ENCODE data around the gene NFAM1. TPM values are rescaled to one million over a fixed set of nuclear protein-coding genes. Genes with fewer than 3 reads are reported as not detected.

The NFAM1 gene
- polyA plus RNA-seq, 1 of the 3 experiments (the other 2 are of a cell fraction) = 0.02 TPM

DNA sequence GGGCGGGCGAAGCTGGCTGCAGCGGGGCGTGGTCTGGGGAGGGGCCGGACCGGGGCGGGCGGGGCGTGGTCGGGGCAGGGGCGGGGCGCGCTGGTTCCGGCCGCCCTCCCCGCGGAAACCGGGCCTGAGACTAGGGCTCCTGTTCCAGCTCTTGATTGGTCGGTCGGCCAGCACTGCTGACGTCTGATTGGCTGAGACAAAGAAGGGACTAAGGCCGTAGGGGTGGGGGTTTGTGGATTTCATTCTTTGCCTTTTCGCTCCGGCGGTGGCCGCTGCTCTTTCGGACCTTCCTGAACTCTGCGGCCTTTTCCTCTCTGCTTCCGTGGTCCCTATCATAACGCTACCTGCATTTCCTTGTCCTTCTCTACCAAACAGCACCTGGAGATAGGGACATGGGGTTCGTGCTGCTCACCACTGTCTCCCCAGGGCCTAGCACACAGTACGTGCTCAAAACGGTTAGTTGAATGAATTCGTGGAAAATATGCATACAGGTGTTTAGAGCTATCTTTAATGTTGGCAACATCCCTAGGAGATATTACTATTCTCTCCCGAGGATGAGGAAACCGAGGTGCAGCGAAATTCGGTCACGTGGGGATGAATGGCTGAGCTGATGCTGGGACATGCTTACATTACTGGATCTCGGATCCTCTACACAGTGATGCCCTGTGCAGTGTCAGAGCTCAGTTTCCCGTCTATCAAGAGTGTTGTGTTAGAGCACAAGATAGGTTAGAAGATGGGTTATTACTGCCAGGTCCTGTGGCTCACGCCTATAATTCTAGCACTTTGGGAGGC lies 62.8 kb downstream of the NFAM1 start:
- POLR2A ChIA-PET = interaction anchor here (1.4 kb wide), 1 partner anchor 74 kb away, joined by 4 read pairs; no protein-coding TSS in a partner anchor

More for the DNA sequence above, 62.8 kb downstream of the NFAM1 start:
- Histone ChIP-seq H3K4me3 (ENCODE audit: low read depth in 2 of 2, low read length in 1 of 2) (peak overlapping the region; percentile 51 to 55), H3K9me3 (no peaks in the 10 kb centered on the region), H3K27ac (ENCODE audit: low read depth in 2 of 2, low read length in 1 of 2) (peak overlapping the region in 1 of 2 experiments; percentile 73; a peak in 2 of 4 replicates), H3K4me1 (ENCODE audit: control insufficient read depth in 1 of 2, insufficient read depth in 2 of 2, low read depth in 1 of 2, low read length in 1 of 2) (peaks cover 0 to 44% of the 10 kb centered on the region in 2 experiments; a peak in 2 of 4 replicates), H3K9me2 (no peaks in the 10 kb centered on the region), H3K27me3 (ENCODE audit: insufficient read depth) (no peaks in the 10 kb centered on the region), H3K36me3 (replicated peaks in 1 of 2; ENCODE audit: control insufficient read depth in 1 of 2, insufficient read depth in 2 of 2, low read length in 1 of 2) (no peaks in the 10 kb centered on the region), H3K4me2 (peak overlapping the region; percentile 78), H3F3A (replicated peaks; ENCODE audit: insufficient read depth) (no peaks in the 10 kb centered on the region), H3K9ac (0 out of 2 replicates have a peak overlapping the region, but pooled peaks have one; percentile 14), H4K20me1 (ENCODE audit: insufficient read depth) (no peaks in the 10 kb centered on the region), H3K79me2 (ENCODE audit: insufficient read depth) (no peaks in the 10 kb centered on the region), H2AFZ (ENCODE audit: low read depth) (peak overlapping the region; percentile 90; the same call in 1 of the 2 replicates)
- CTCF ChIA-PET = interaction anchor here (0.9 to 2.4 kb wide), 4 partner anchors 69 to 199 kb away, joined by 3 to 7 read pairs (median 4); no protein-coding TSS in a partner anchor
- TF ChIP-seq RXRA (IDR thresholded peaks at IDR 0.05; ENCODE audit: borderline replicate concordance, low read depth) (no peak), POLR2AphosphoS5 (IDR thresholded peaks at IDR 0.05; ENCODE audit: low read depth, low read length) (peak; percentile 50; the same call in 1 of the 2 replicates), MAX (IDR thresholded peaks at IDR 0.05; ENCODE audit: low read depth) (no peak), USF1 (IDR thresholded peaks at IDR 0.05; ENCODE audit: borderline replicate concordance, low read depth) (no peak), RFX5 (IDR thresholded peaks at IDR 0.05; ENCODE audit: low read length) (peak; percentile 65; the same call in 1 of the 2 replicates), FOSL2 (IDR thresholded peaks at IDR 0.05; ENCODE audit: borderline replicate concordance, low read depth) (no peak), TEAD4 (IDR thresholded peaks at IDR 0.05; ENCODE audit: borderline replicate concordance, insufficient read depth) (no peak), MXI1 (IDR thresholded peaks at IDR 0.05; ENCODE audit: low read depth, low read length) (no peak), CTCF (IDR thresholded peaks at IDR 0.05) (no peak), RCOR1 (IDR thresholded peaks at IDR 0.05; ENCODE audit: low read length) (no peak)
- TF ChIP-seq, protein P1, sequence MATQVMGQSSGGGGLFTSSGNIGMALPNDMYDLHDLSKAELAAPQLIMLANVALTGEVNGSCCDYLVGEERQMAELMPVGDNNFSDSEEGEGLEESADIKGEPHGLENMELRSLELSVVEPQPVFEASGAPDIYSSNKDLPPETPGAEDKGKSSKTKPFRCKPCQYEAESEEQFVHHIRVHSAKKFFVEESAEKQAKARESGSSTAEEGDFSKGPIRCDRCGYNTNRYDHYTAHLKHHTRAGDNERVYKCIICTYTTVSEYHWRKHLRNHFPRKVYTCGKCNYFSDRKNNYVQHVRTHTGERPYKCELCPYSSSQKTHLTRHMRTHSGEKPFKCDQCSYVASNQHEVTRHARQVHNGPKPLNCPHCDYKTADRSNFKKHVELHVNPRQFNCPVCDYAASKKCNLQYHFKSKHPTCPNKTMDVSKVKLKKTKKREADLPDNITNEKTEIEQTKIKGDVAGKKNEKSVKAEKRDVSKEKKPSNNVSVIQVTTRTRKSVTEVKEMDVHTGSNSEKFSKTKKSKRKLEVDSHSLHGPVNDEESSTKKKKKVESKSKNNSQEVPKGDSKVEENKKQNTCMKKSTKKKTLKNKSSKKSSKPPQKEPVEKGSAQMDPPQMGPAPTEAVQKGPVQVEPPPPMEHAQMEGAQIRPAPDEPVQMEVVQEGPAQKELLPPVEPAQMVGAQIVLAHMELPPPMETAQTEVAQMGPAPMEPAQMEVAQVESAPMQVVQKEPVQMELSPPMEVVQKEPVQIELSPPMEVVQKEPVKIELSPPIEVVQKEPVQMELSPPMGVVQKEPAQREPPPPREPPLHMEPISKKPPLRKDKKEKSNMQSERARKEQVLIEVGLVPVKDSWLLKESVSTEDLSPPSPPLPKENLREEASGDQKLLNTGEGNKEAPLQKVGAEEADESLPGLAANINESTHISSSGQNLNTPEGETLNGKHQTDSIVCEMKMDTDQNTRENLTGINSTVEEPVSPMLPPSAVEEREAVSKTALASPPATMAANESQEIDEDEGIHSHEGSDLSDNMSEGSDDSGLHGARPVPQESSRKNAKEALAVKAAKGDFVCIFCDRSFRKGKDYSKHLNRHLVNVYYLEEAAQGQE (IDR thresholded peaks at IDR 0.05; ENCODE audit: low read depth, low read length) = no peak
- TF ChIP-seq, protein P2, sequence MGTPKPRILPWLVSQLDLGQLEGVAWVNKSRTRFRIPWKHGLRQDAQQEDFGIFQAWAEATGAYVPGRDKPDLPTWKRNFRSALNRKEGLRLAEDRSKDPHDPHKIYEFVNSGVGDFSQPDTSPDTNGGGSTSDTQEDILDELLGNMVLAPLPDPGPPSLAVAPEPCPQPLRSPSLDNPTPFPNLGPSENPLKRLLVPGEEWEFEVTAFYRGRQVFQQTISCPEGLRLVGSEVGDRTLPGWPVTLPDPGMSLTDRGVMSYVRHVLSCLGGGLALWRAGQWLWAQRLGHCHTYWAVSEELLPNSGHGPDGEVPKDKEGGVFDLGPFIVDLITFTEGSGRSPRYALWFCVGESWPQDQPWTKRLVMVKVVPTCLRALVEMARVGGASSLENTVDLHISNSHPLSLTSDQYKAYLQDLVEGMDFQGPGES (IDR thresholded peaks at IDR 0.05; ENCODE audit: low read depth, low read length) = no peak
- TF ChIP-seq, protein P3, sequence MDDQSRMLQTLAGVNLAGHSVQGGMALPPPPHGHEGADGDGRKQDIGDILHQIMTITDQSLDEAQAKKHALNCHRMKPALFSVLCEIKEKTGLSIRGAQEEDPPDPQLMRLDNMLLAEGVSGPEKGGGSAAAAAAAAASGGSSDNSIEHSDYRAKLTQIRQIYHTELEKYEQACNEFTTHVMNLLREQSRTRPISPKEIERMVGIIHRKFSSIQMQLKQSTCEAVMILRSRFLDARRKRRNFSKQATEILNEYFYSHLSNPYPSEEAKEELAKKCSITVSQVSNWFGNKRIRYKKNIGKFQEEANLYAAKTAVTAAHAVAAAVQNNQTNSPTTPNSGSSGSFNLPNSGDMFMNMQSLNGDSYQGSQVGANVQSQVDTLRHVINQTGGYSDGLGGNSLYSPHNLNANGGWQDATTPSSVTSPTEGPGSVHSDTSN (IDR thresholded peaks at IDR 0.05) = no peak
- 35% methylated on average over 16 of the region's 42 CpGs for WGBS (ENCODE audit: low lambda C conversion rate)
- DNase-seq = peak; percentile 88

Data from SK-N-SH (cell line).